CD4-positive, CD25-positive, alpha-beta regulatory T cell (primary cell): Measurements from ENCODE around the gene ITGB1BP1. TPM values are rescaled to one million over a fixed set of nuclear protein-coding genes. Genes with fewer than 3 reads are reported as not detected.
A peak's percentile ranks its signal among the peaks of the same experiment; 100 is the strongest.

Source experiments
- ATAC-seq, 2 donors: fragments of 150-1000 bp; cut with Tn5 transposase; one replicate each; pipeline ENCODE4 v1.10.0; 2021; ENCODE audit warnings: low read depth in 2 of 2, moderate number of reproducible peaks in 2 of 2, moderate library complexity in 1 of 2
- DNase-seq, 3 donors: peaks; one replicate each; pipeline versions ENCODE4 v3.0.0 to v3.0.0-alpha.2; 2012 to 2022; ENCODE audit warnings: mixed read lengths in 1 of 3
- H3K27ac ChIP-seq: one replicate; pipeline ENCODE4 v1.7.0; 2013; ENCODE audit warnings: mild to moderate bottlenecking, low read length; ENCODE audit not compliant: insufficient read depth, poor library complexity, severe bottlenecking
- H3K27me3 ChIP-seq: one replicate; pipeline ENCODE4 v1.7.0; 2013; ENCODE audit warnings: low read length; ENCODE audit not compliant: control insufficient read depth, insufficient read depth
- H3K36me3 ChIP-seq: one replicate; pipeline ENCODE4 v1.7.0; 2013; ENCODE audit warnings: mild to moderate bottlenecking, low read length, moderate library complexity; ENCODE audit not compliant: control insufficient read depth, insufficient read depth
- H3K4me1 ChIP-seq: 2 replicates; pipeline ENCODE4 v1.7.0; 2013; ENCODE audit warnings: mild to moderate bottlenecking, low read length; ENCODE audit not compliant: insufficient read depth, control insufficient read depth, poor library complexity, severe bottlenecking
- H3K4me3 ChIP-seq: one replicate; pipeline ENCODE4 v1.7.0; 2013; ENCODE audit warnings: low read depth, mild to moderate bottlenecking, low read length, moderate library complexity
- H3K9me3 ChIP-seq, 2 experiments: 1 replicate in 1 of 2; 2 replicates in 1 of 2; pipeline ENCODE4 v1.7.0; 2013; ENCODE audit warnings: low read length in 2 of 2, mild to moderate bottlenecking in 1 of 2, moderate library complexity in 1 of 2; ENCODE audit not compliant: control insufficient read depth in 2 of 2
- H3K27ac Mint-ChIP-seq, 3 donors: one replicate each; pipeline ENCODE4 v1.8.0; 2020 to 2022; ENCODE audit warnings: mild to moderate bottlenecking in 3 of 3, mixed read lengths in 3 of 3, moderate library complexity in 2 of 3
- H3K27me3 Mint-ChIP-seq: one replicate; pipeline ENCODE4 v1.8.0; 2022; ENCODE audit warnings: mild to moderate bottlenecking, mixed read lengths
- H3K36me3 Mint-ChIP-seq: one replicate; pipeline ENCODE4 v1.8.0; 2020; ENCODE audit warnings: mixed read lengths
- H3K4me1 Mint-ChIP-seq, 4 donors: one replicate each; pipeline ENCODE4 v1.8.0; 2020 to 2022; ENCODE audit warnings: mixed read lengths in 4 of 4, mild to moderate bottlenecking in 1 of 4
- H3K4me3 Mint-ChIP-seq, 4 donors: one replicate each; pipeline ENCODE4 v1.8.0; 2020 to 2022; ENCODE audit warnings: mild to moderate bottlenecking in 4 of 4, mixed read lengths in 4 of 4, moderate library complexity in 3 of 4
- H3K9me3 Mint-ChIP-seq, 7 donors: one replicate each; pipeline ENCODE4 v1.8.0; 2020 to 2022; ENCODE audit warnings: mixed read lengths in 7 of 7, mild to moderate bottlenecking in 3 of 7, moderate library complexity in 2 of 7
- polyA plus RNA-seq, 4 donors: library from polyadenylated mRNA; unstranded; fragments of 300-500 nt; fragmentation: Illumina TruSeq; gene quantifications; one replicate each; pipeline ENCODE4 v1.2.3, GENCODE V29; 2021
- total RNA-seq: library from RNA; stranded (reverse); gene quantifications from one replicate; pipeline ENCODE4 v1.2.3, GENCODE V29; 2022

Gene ITGB1BP1
- total and polyA plus RNA-seq, 5 donors from 2014 or later, result 65.3 to 199 (median 166) TPM

- Mint-ChIP-seq H3K36me3 (no peaks in the 10 kb centered on the region), H3K27me3 (peaks cover 4% of the 10 kb centered on the region), H3K27ac (no peak overlapping the region), H3K4me1 (peaks cover 0 to 1% (median 0%) of the 10 kb centered on the region in 4 donors), H3K9me3 (peaks cover 0 to 2% (median 0%) of the 10 kb centered on the region in 7 donors), H3K4me3 (no peak overlapping the region)
- Histone ChIP-seq H3K9me3 (no peaks in the 10 kb centered on the region), H3K27ac (no peak overlapping the region), H3K27me3 (no peaks in the 10 kb centered on the region), H3K4me3 (no peak overlapping the region), H3K36me3 (no peaks in the 10 kb centered on the region), H3K4me1 (no peaks in the 10 kb centered on the region)
- DNase-seq, result no peak
- ATAC-seq, result no peak
Observed at GRCh38 chr2:9388950-9389911, 34.1 kb downstream of the ITGB1BP1 start.

GRCh38 chr2:9388199-9388681 lies 35.1 kb downstream of the ITGB1BP1 start:
- Mint-ChIP-seq H3K27me3 (no peaks in the 10 kb centered on the region), H3K36me3 (no peaks in the 10 kb centered on the region), H3K27ac (no peak overlapping the region), H3K9me3 (peaks cover 0 to 2% (median 0%) of the 10 kb centered on the region in 7 donors), H3K4me1 (no peaks in the 10 kb centered on the region), H3K4me3 (no peak overlapping the region)
- H3K36me3 ChIP-seq, result no peaks in the 10 kb centered on the region
- H3K27me3 ChIP-seq, result no peaks in the 10 kb centered on the region
- no peaks in the 10 kb centered on the region for H3K9me3 ChIP-seq
- no peak for ATAC-seq
- H3K27ac ChIP-seq, result no peak overlapping the region
- H3K4me3 ChIP-seq, result no peak overlapping the region
- DNase-seq, result no peak
- H3K4me1 ChIP-seq, result no peaks in the 10 kb centered on the region

GRCh38 chr2:9385841-9386240 lies 37.5 kb downstream of the ITGB1BP1 start:
- Histone ChIP-seq H3K4me3 (no peak overlapping the region), H3K27me3 (peaks cover 3% of the 10 kb centered on the region), H3K9me3 (no peaks in the 10 kb centered on the region), H3K27ac (no peak overlapping the region), H3K4me1 (no peaks in the 10 kb centered on the region), H3K36me3 (no peaks in the 10 kb centered on the region)
- Mint-ChIP-seq H3K9me3 (peaks cover 0 to 2% (median 0%) of the 10 kb centered on the region in 7 donors), H3K4me1 (no peaks in the 10 kb centered on the region), H3K36me3 (no peaks in the 10 kb centered on the region), H3K27me3 (no peaks in the 10 kb centered on the region), H3K4me3 (no peak overlapping the region), H3K27ac (no peak overlapping the region)
- DNase-seq (no peak), ATAC-seq (no peak)

GRCh38 chr2:9384521-9384920 lies 38.8 kb downstream of the ITGB1BP1 start:
- H3K9me3 Mint-ChIP-seq, result no peaks in the 10 kb centered on the region
- H3K27ac Mint-ChIP-seq, result no peak overlapping the region

GRCh38 chr2:9382604-9383235 lies 40.6 kb downstream of the ITGB1BP1 start:
- Histone ChIP-seq H3K9me3 (no peaks in the 10 kb centered on the region), H3K4me3 (no peak overlapping the region), H3K27ac (no peak overlapping the region), H3K4me1 (no peaks in the 10 kb centered on the region), H3K27me3 (peaks cover 3% of the 10 kb centered on the region), H3K36me3 (no peaks in the 10 kb centered on the region)
- H3K27me3 Mint-ChIP-seq, result no peaks in the 10 kb centered on the region
- no peaks in the 10 kb centered on the region for H3K36me3 Mint-ChIP-seq
- H3K4me1 Mint-ChIP-seq, result no peaks in the 10 kb centered on the region
- ATAC-seq (no peak), DNase-seq (no peak)
- H3K4me3 Mint-ChIP-seq, result no peak overlapping the region
- H3K9me3 Mint-ChIP-seq, result peaks cover 0 to 2% (median 0%) of the 10 kb centered on the region in 7 donors
- no peak overlapping the region for H3K27ac Mint-ChIP-seq

More at GRCh38 chr2:9384521-9384920, 38.8 kb downstream of the ITGB1BP1 start:
- Histone ChIP-seq H3K36me3 (no peaks in the 10 kb centered on the region), H3K4me3 (no peak overlapping the region), H3K4me1 (no peaks in the 10 kb centered on the region), H3K27ac (no peak overlapping the region), H3K9me3 (no peaks in the 10 kb centered on the region), H3K27me3 (peaks cover 3% of the 10 kb centered on the region)
- Mint-ChIP-seq H3K27me3 (no peaks in the 10 kb centered on the region), H3K4me1 (no peaks in the 10 kb centered on the region), H3K36me3 (no peaks in the 10 kb centered on the region), H3K4me3 (no peak overlapping the region)
- ATAC-seq (no peak), DNase-seq (no peak)

- DNase-seq, result no peak
- H3K4me3 ChIP-seq, result no peak overlapping the region
- Mint-ChIP-seq H3K27me3 (peaks cover 15% of the 10 kb centered on the region), H3K9me3 (peaks cover 0 to 2% (median 0%) of the 10 kb centered on the region in 7 donors), H3K27ac (peak overlapping the region in 1 of 3 donors; percentile 38), H3K4me1 (no peaks in the 10 kb centered on the region), H3K4me3 (no peak overlapping the region), H3K36me3 (no peaks in the 10 kb centered on the region)
- no peak overlapping the region for H3K27ac ChIP-seq
- ATAC-seq, result no peak
- no peaks in the 10 kb centered on the region for H3K4me1 ChIP-seq
- no peaks in the 10 kb centered on the region for H3K9me3 ChIP-seq
- H3K36me3 ChIP-seq, result no peaks in the 10 kb centered on the region
- H3K27me3 ChIP-seq, result peaks cover 5% of the 10 kb centered on the region
Observed at GRCh38 chr2:9380702-9381628, 42.4 kb downstream of the ITGB1BP1 start.

GRCh38 chr2:9379391-9379755 lies 44.0 kb downstream of the ITGB1BP1 start:
- Histone ChIP-seq H3K4me3 (no peak overlapping the region), H3K4me1 (no peaks in the 10 kb centered on the region), H3K27ac (no peak overlapping the region), H3K36me3 (no peaks in the 10 kb centered on the region), H3K9me3 (no peaks in the 10 kb centered on the region), H3K27me3 (peaks cover 5% of the 10 kb centered on the region)
- Mint-ChIP-seq H3K4me1 (no peaks in the 10 kb centered on the region), H3K27ac (no peak overlapping the region), H3K36me3 (no peaks in the 10 kb centered on the region), H3K9me3 (peaks cover 0 to 2% (median 0%) of the 10 kb centered on the region in 7 donors), H3K27me3 (peaks cover 15% of the 10 kb centered on the region), H3K4me3 (no peak overlapping the region)
- no peak for ATAC-seq
- DNase-seq, result no peak
